Measurements from ENCODE around the gene UBAC1. TPM values are rescaled to one million over a fixed set of nuclear protein-coding genes. Genes with fewer than 3 reads are reported as not detected.

The UBAC1 gene
- total RNA-seq, 1 experiment from 2014 or later, result 54.8 TPM

DNA sequence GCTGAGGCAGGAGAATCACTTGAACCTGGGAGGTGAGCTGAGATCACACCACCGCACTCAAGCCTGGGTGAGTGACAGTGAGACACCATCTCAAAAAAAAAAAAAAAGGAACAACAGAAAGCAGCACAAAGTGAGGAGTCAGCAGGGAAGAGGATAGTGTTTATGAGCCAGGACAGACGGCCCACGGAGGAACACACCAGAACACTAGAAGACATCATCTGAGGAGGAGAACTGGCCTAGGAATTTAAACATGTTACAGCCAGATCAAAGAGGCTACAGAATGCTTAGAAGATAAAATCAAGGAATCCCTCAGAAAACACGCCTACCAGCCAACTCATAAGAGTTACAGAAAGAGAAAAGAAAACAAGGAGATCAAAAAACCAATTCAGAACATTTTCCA lies 12.2 kb downstream of the UBAC1 start (continued):
- TF ChIP-seq POLR2AphosphoS5 (IDR thresholded peaks at IDR 0.05; ENCODE audit: low read depth, low read length) (no peak), YY1 (IDR thresholded peaks at IDR 0.05; ENCODE audit: extremely low read depth, insufficient replicate concordance, low read depth, low read length) (no peak), POLR2A (IDR thresholded peaks at IDR 0.05; ENCODE audit: borderline replicate concordance, extremely low read depth, insufficient read depth, insufficient read length) (no peak), RAD21 (IDR thresholded peaks at IDR 0.05; ENCODE audit: low read depth) (no peak), JUND (IDR thresholded peaks at IDR 0.05) (no peak), SRF (IDR thresholded peaks at IDR 0.05; ENCODE audit: low read depth) (no peak)

GRCh38 chr9:135948446-135948845 lies 12.7 kb downstream of the UBAC1 start:
- intact Hi-C loops (cut with micrococcal nuclease), result no loop called here
- Histone ChIP-seq H4K20me1 (ENCODE audit: insufficient read depth) (no peaks in the 10 kb centered on the region), H2AFZ (ENCODE audit: low read depth, low read length, poor library complexity, severe bottlenecking) (no peak overlapping the region), H3K4me3 (replicated peaks in 1 of 2; ENCODE audit: low read depth in 1 of 2, low read length in 2 of 2) (no peak overlapping the region), H3K9me2 (ENCODE audit: insufficient read depth) (no peaks in the 10 kb centered on the region), H3K36me3 (ENCODE audit: control insufficient read depth in 1 of 2, insufficient read depth in 2 of 2, low read length in 2 of 2) (peaks cover 25 to 28% of the 10 kb centered on the region in 2 experiments; a peak in 3 of 4 replicates), H3K9ac (ENCODE audit: low read length) (no peak overlapping the region), H3K9me3 (ENCODE audit: control insufficient read depth in 1 of 2, insufficient read depth in 1 of 2, low read depth in 1 of 2, low read length in 2 of 2) (no peaks in the 10 kb centered on the region), H3K4me2 (ENCODE audit: low read length) (no peak overlapping the region), H3K4me1 (ENCODE audit: control insufficient read depth in 1 of 2, insufficient read depth in 2 of 2, low read length in 2 of 2) (peaks cover 20% of the 10 kb centered on the region in 2 experiments), H3K79me2 (ENCODE audit: insufficient read depth, low read length) (peaks cover 14% of the 10 kb centered on the region; the same call in 1 of the 2 replicates), H3K27ac (ENCODE audit: low read depth, low read length) (no peak overlapping the region), H3K27me3 (ENCODE audit: insufficient read depth, low read length) (no peaks in the 10 kb centered on the region)
- no TSS peak for BruUV-seq (replicated peaks)
- ChIA-PET CTCF (no interaction called here), POLR2A (no interaction called here), RAD21 (ENCODE audit: low non-redundant PET in 1 of 2, low total read pairs in 2 of 2, uncharacterized antibody in 2 of 2, unreplicated experiment in 2 of 2) (no interaction called here)
- TF ChIP-seq ZFX (IDR thresholded peaks at IDR 0.05), result no peak
- no peak for TF ChIP-seq YY1 (IDR thresholded peaks at IDR 0.05; ENCODE audit: extremely low read depth, insufficient replicate concordance, low read depth, low read length)
- no peak for TF ChIP-seq ZNF274 (IDR thresholded peaks at IDR 0.05; ENCODE audit: low read depth, low read length)
- ATAC-seq (no peak), DNase-seq (ENCODE audit: low read depth, low spot score) (no peak)

- H3K4me1 ChIP-seq (ENCODE audit: control insufficient read depth in 1 of 2, insufficient read depth in 2 of 2, low read length in 2 of 2), result peaks cover 15 to 16% of the 10 kb centered on the region in 2 experiments
- no peak overlapping the region for H2AFZ ChIP-seq (ENCODE audit: low read depth, low read length, poor library complexity, severe bottlenecking)
- no peaks in the 10 kb centered on the region for H4K20me1 ChIP-seq (ENCODE audit: insufficient read depth)
- CTCF ChIA-PET, result no interaction called here
- no peaks in the 10 kb centered on the region for H3K27me3 ChIP-seq (ENCODE audit: insufficient read depth, low read length)
- H3K4me3 ChIP-seq (replicated peaks in 1 of 2; ENCODE audit: low read depth in 1 of 2, low read length in 2 of 2), result no peak overlapping the region
- no peaks in the 10 kb centered on the region for H3K9me3 ChIP-seq (ENCODE audit: control insufficient read depth in 1 of 2, insufficient read depth in 1 of 2, low read depth in 1 of 2, low read length in 2 of 2)
- POLR2A ChIA-PET, result no interaction called here
- ATAC-seq, result no peak
- H3K9me2 ChIP-seq (ENCODE audit: insufficient read depth), result no peaks in the 10 kb centered on the region
- intact Hi-C loops (cut with micrococcal nuclease), result no loop called here
- H3K36me3 ChIP-seq (ENCODE audit: control insufficient read depth in 1 of 2, insufficient read depth in 2 of 2, low read length in 2 of 2), result peaks cover 21 to 24% of the 10 kb centered on the region in 2 experiments; a peak in 3 of 4 replicates
- DNase-seq (ENCODE audit: low read depth, low spot score), result no peak
- BruUV-seq (replicated peaks), result no TSS peak
- peaks cover 14% of the 10 kb centered on the region; the same call in 1 of the 2 replicates for H3K79me2 ChIP-seq (ENCODE audit: insufficient read depth, low read length)
- no peak overlapping the region for H3K4me2 ChIP-seq (ENCODE audit: low read length)
- RAD21 ChIA-PET (ENCODE audit: low non-redundant PET in 1 of 2, low total read pairs in 2 of 2, uncharacterized antibody in 2 of 2, unreplicated experiment in 2 of 2), result no interaction called here
- no peak overlapping the region for H3K9ac ChIP-seq (ENCODE audit: low read length)
- H3K27ac ChIP-seq (ENCODE audit: low read depth, low read length), result no peak overlapping the region
- TF ChIP-seq, protein P1, sequence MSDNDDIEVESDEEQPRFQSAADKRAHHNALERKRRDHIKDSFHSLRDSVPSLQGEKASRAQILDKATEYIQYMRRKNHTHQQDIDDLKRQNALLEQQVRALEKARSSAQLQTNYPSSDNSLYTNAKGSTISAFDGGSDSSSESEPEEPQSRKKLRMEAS (IDR thresholded peaks at IDR 0.05), result no peak
- TF ChIP-seq SIN3A (IDR thresholded peaks at IDR 0.05; ENCODE audit: low read depth), result no peak
- TF ChIP-seq, protein P2, sequence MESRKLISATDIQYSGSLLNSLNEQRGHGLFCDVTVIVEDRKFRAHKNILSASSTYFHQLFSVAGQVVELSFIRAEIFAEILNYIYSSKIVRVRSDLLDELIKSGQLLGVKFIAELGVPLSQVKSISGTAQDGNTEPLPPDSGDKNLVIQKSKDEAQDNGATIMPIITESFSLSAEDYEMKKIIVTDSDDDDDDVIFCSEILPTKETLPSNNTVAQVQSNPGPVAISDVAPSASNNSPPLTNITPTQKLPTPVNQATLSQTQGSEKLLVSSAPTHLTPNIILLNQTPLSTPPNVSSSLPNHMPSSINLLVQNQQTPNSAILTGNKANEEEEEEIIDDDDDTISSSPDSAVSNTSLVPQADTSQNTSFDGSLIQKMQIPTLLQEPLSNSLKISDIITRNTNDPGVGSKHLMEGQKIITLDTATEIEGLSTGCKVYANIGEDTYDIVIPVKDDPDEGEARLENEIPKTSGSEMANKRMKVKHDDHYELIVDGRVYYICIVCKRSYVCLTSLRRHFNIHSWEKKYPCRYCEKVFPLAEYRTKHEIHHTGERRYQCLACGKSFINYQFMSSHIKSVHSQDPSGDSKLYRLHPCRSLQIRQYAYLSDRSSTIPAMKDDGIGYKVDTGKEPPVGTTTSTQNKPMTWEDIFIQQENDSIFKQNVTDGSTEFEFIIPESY (IDR thresholded peaks at IDR 0.05; ENCODE audit: extremely low read depth, insufficient replicate concordance, low read length), result no peak
- no peak for TF ChIP-seq RAD21 (IDR thresholded peaks at IDR 0.05; ENCODE audit: low read depth)
- TF ChIP-seq SP1 (IDR thresholded peaks at IDR 0.05; ENCODE audit: low read depth), result no peak
- TF ChIP-seq, protein P3, sequence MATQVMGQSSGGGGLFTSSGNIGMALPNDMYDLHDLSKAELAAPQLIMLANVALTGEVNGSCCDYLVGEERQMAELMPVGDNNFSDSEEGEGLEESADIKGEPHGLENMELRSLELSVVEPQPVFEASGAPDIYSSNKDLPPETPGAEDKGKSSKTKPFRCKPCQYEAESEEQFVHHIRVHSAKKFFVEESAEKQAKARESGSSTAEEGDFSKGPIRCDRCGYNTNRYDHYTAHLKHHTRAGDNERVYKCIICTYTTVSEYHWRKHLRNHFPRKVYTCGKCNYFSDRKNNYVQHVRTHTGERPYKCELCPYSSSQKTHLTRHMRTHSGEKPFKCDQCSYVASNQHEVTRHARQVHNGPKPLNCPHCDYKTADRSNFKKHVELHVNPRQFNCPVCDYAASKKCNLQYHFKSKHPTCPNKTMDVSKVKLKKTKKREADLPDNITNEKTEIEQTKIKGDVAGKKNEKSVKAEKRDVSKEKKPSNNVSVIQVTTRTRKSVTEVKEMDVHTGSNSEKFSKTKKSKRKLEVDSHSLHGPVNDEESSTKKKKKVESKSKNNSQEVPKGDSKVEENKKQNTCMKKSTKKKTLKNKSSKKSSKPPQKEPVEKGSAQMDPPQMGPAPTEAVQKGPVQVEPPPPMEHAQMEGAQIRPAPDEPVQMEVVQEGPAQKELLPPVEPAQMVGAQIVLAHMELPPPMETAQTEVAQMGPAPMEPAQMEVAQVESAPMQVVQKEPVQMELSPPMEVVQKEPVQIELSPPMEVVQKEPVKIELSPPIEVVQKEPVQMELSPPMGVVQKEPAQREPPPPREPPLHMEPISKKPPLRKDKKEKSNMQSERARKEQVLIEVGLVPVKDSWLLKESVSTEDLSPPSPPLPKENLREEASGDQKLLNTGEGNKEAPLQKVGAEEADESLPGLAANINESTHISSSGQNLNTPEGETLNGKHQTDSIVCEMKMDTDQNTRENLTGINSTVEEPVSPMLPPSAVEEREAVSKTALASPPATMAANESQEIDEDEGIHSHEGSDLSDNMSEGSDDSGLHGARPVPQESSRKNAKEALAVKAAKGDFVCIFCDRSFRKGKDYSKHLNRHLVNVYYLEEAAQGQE (IDR thresholded peaks at IDR 0.05; ENCODE audit: low read depth), result no peak
- no peak for TF ChIP-seq ATF3 (IDR thresholded peaks at IDR 0.05)
- TF ChIP-seq SRF (IDR thresholded peaks at IDR 0.05; ENCODE audit: low read depth), result no peak
Observed at GRCh38 chr9:135947582-135947981, 13.6 kb downstream of the UBAC1 start.
